ENCODE measurements around the gene TF.

GRCh38 chr3:133831966-133832801 is 86.0 kb downstream of the TF start:
- TF ChIP-seq CTCF (IDR thresholded peaks at IDR 0.05) (no peak), POLR2A (IDR thresholded peaks at IDR 0.05) (no peak)
